Psoas muscle (tissue), 8 donors: ENCODE measurements around the gene SDSL. TPM values are rescaled to one million over a fixed set of nuclear protein-coding genes. Genes with fewer than 3 reads are reported as not detected.
A peak's percentile ranks its signal among the peaks of the same experiment; 100 is the strongest.

Experiments used
- ATAC-seq, 4 donors: fragments of 200-7000 bp; cut with Tn5 transposase; one replicate each; pipeline ENCODE4 v1.9.1; 2020; ENCODE audit warnings: moderate library complexity in 3 of 4, mild to moderate bottlenecking in 2 of 4
- DNase-seq, 2 donors: peaks; one replicate each; pipeline ENCODE4 v3.0.0-alpha.2; 2020
- H3K27ac ChIP-seq: fragments of 200-600 bp; one replicate; pipeline ENCODE4 v1.8.0; 2022
- H3K27me3 ChIP-seq, 3 donors: fragments of 200-600 bp in 1 of 3; one replicate each; pipeline versions ENCODE4 v1.6.1 to v1.8.0; 2013 to 2022; ENCODE audit warnings: low read length in 2 of 3, mild to moderate bottlenecking in 2 of 3, moderate library complexity in 1 of 3; ENCODE audit not compliant: insufficient read depth in 3 of 3
- H3K36me3 ChIP-seq, 2 donors: fragments of 200-600 bp in 1 of 2; one replicate each; pipeline versions ENCODE4 v1.6.1 to v1.8.0; 2013 to 2022; ENCODE audit warnings: low read depth in 1 of 2, mild to moderate bottlenecking in 1 of 2, moderate library complexity in 1 of 2; ENCODE audit not compliant: insufficient read depth in 1 of 2
- H3K4me1 ChIP-seq: fragments of 200-600 bp; one replicate; pipeline ENCODE4 v1.8.0; 2022
- H3K4me3 ChIP-seq: fragments of 200-600 bp; one replicate; pipeline ENCODE4 v1.8.0; 2022; ENCODE audit warnings: mild to moderate bottlenecking
- H3K9me3 ChIP-seq: fragments of 200-600 bp; one replicate; pipeline ENCODE4 v1.8.0; 2022
- WGBS, 3 donors: extraction: QIAGEN DNeasy Blood & Tissue Kit; methylation state at CpG; one replicate each; pipeline versions ENCODE4 v1.1.6 to v1.1.7; 2013; 5-methylcytosine and 5-hydroxymethylcytosine counted together
- intact Hi-C, 2 donors: fragments of 100-400 bp; cut with DNase I; formaldehyde crosslinking; loops; one replicate each; pipeline versions ENCODE4 v1.11.0 to v1.14.2; 2022
- polyA plus RNA-seq, 3 donors: library from polyadenylated mRNA; stranded (reverse); fragments of 200-250 nt; gene quantifications; one replicate each; pipeline ENCODE4 v1.2.3, GENCODE V29; 2013
- total RNA-seq, 4 donors: library from RNA; stranded (reverse); fragmentation: NEBNext Ultra II Directional in 2 of 4; extraction: Animal tissue kit (Norgen Biotek cat#: 25700) in 2 of 4; gene quantifications; one replicate each; pipeline versions ENCODE4 v1.2.1 to v1.2.4, GENCODE V29; 2021 to 2023
- TF ChIP-seq, protein P1 (sequence below): fragments of 200-600 bp; IDR thresholded peaks from one replicate; pipeline ENCODE4 v1.8.0; 2022; ENCODE audit warnings: antibody characterized with exemption
- donor health status: healthy with polysubstance abuse.
- donor health status: DM: no; HTN: no; CAD: no; lungs with moderate emphysema.
- donor health status: Bipolar disorder and iron deficiency.
- donor health status: healthy.
- donor health status: DM: yes; HTN: yes; CAD: no.
- donor health status: DM: no; HTN: no; CAD: no.
- donor health status: DM: no; HTN: no; CAD: no.
- donor health status: DM: yes; HTN: yes; CAD: no.

SDSL gene
- total and polyA plus RNA-seq, 7 donors = 0.48 to 6.0 (median 0.97) TPM

DNA sequence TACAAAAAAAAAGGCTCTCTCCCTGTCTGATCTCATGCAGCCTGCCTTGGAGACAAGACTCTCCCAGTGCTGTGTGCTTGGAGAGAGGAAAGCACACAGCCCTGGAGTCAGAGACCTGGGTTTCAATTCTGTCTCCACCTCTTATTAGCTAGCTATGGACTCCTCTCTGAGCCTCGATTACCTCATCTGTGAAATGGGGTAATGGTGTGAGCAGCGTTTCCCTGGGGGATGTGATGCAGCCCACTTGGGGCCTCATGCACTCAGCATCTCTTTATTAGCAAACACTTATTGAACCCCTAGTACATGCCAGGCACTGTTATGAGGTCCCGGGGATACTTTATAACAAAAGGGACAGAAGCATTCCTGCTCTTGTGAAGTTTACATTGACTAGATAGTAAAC is 31.0 kb upstream of the SDSL start:
- TF ChIP-seq, protein P1, sequence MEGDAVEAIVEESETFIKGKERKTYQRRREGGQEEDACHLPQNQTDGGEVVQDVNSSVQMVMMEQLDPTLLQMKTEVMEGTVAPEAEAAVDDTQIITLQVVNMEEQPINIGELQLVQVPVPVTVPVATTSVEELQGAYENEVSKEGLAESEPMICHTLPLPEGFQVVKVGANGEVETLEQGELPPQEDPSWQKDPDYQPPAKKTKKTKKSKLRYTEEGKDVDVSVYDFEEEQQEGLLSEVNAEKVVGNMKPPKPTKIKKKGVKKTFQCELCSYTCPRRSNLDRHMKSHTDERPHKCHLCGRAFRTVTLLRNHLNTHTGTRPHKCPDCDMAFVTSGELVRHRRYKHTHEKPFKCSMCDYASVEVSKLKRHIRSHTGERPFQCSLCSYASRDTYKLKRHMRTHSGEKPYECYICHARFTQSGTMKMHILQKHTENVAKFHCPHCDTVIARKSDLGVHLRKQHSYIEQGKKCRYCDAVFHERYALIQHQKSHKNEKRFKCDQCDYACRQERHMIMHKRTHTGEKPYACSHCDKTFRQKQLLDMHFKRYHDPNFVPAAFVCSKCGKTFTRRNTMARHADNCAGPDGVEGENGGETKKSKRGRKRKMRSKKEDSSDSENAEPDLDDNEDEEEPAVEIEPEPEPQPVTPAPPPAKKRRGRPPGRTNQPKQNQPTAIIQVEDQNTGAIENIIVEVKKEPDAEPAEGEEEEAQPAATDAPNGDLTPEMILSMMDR = no peak
- H3K36me3 ChIP-seq = peaks cover 3 to 45% of the 10 kb centered on the region in 2 donors

DNA sequence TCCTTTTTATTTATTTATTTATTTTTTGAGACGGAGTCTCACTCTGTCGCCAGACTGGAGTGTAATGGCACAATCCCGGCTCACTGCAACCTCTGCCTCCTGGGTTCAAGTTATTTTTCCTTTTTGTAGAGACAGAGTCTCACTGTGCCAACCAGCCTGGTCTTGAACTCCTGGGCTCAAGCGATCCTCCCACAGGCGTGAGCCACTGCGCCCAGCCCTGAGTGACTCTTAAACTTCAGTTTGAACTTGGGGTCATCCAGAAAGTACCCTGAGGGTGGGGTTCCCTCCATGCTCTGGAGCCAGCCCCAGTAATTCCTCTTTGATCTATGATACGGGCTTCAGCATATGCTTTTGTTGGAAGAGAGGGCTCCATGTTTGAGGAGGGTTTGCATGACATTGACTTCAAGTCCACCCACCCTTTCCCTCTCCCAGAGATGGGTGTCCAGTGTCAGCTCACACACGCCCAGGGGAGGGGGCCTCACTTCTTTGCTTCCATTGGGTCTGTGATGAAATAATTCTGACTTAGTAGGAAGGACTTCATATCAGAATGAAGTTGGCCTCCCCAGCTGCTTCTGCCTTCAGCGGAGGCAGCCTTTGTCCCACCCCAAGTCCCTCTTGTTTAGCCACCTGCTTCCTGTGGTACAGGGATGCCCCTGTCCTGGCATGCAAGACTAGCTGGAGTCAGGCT is 30.4 kb upstream of the SDSL start:
- no peaks in the 10 kb centered on the region for H3K27me3 ChIP-seq
- intact Hi-C loops = no loop called here
- H3K4me1 ChIP-seq = no peaks in the 10 kb centered on the region
- TF ChIP-seq, protein P1 = no peak
- WGBS, 3 donors = 89 to 95% (median 93%) methylated on average over 9 of the region's 9 CpGs
- peaks cover 3 to 40% of the 10 kb centered on the region in 2 donors for H3K36me3 ChIP-seq
- H3K9me3 ChIP-seq = no peaks in the 10 kb centered on the region
- H3K27ac ChIP-seq = no peak overlapping the region
- H3K4me3 ChIP-seq = no peak overlapping the region
- ATAC-seq (no peak), DNase-seq (no peak)

More for the DNA sequence above, 31.0 kb upstream of the SDSL start:
- intact Hi-C loops = no loop called here
- H3K4me3 ChIP-seq = no peak overlapping the region
- ATAC-seq (no peak), DNase-seq (no peak)
- no peaks in the 10 kb centered on the region for H3K4me1 ChIP-seq
- WGBS, 3 donors = 90 to 94% (median 91%) methylated on average over 3 of the region's 3 CpGs
- H3K27me3 ChIP-seq = no peaks in the 10 kb centered on the region
- no peaks in the 10 kb centered on the region for H3K9me3 ChIP-seq
- H3K27ac ChIP-seq = no peak overlapping the region

DNA sequence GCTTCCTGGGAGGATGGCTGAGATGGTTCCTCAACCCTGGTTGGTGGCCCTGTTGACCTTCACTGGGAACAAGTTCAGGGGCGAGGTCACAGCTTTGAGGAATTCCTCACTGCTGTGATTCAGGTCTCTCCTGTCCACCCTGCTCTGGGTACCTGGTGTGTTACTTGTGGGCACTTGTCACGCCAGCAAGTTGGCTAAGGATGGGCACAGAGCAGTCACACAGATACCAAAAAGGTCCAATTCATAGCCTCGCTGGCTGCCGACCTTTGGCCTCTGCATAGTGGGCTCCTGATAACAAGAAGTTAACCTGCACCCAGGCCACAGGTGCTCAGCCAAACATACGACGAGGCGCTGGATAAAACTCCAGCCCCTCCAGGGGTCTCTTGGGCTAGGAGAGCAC is 29.7 kb upstream of the SDSL start:
- intact Hi-C loops = no loop called here
- Histone ChIP-seq H3K27me3 (no peaks in the 10 kb centered on the region), H3K4me3 (no peak overlapping the region), H3K36me3 (peaks cover 3 to 35% of the 10 kb centered on the region in 2 donors), H3K9me3 (no peaks in the 10 kb centered on the region), H3K4me1 (no peaks in the 10 kb centered on the region), H3K27ac (no peak overlapping the region)
- TF ChIP-seq, protein P1 = no peak
- WGBS, 3 donors = 75 to 81% (median 80%) methylated on average over 7 of the region's 7 CpGs
- ATAC-seq (no peak), DNase-seq (no peak)

DNA sequence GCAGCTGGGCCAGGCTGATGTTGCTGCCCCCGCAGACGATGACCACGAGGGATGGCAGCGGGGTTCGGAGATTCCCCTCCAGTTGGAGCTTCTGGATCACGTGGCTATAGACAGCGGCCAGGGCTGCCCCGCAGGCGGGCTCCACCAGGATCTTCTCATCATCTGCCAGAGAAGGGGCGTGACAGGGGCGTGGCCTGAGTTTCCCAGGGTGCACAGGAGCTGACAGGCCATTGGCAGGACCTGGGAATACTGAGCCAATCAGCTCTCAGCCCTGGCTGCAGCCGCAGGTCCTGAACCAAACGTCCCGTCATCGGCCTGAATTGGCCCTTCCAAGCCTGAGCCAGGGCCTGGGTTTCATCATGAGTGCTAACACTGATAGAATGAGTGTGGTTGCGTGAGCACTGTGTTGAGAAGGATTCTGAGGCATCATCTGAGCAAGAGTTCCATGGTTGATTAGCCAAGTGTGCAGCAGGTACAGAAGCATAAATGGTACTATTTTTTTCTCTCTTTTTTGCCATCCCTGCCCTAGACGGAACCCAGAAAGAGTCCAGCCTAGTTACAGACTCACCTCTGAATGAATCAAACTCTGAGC is 29.1 kb upstream of the SDSL start:
- Histone ChIP-seq H3K9me3 (no peaks in the 10 kb centered on the region), H3K4me1 (no peaks in the 10 kb centered on the region), H3K27me3 (no peaks in the 10 kb centered on the region), H3K27ac (no peak overlapping the region), H3K4me3 (no peak overlapping the region), H3K36me3 (peaks cover 3 to 29% of the 10 kb centered on the region in 2 donors)
- DNase-seq = peak in 1 of 2 donors; percentile 43
- intact Hi-C loops = no loop called here
- WGBS, 3 donors = 48 to 63% (median 58%) methylated on average over 17 of the region's 17 CpGs
- TF ChIP-seq, protein P1 = no peak
- peak in 3 of 4 donors; percentile 45 to 62 (median 57) for ATAC-seq
